ENCODE data around the gene EME1. TPM values are rescaled to one million over a fixed set of nuclear protein-coding genes. Genes with fewer than 3 reads are reported as not detected.

The EME1 gene
- total RNA-seq, 2 donors from 2014 or later: 14.1 to 26.8 TPM

DNA sequence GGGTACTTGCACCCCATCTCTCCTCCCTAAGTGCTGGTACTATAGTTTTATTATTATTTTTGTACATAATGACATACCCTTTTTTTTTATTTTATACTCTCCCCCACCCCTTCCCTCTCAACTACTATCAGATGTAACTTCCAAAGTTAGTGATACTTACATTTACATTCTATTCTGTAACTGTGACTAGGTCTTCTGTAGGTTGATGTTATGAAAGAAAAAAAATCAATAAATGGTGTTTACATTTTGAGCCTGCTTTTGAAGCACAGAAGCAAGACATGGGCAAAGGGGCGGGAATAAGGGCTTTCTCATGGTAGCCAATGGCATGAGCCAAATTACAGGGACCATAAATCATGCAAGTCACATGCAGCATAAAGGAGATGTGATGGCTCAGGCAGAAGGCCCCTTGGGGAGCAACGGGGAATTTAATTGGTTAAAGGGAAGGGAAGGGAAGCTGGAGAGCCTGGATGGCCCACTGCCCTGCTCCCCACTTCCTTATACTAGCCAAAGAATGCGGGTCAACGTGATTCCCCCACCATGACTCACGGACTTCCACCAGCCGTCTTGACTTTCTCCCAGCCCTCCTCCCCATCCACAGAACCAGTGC lies 50.6 kb downstream of the EME1 start:
- Mint-ChIP-seq H3K27ac (no peak overlapping the region), H3K36me3 (ENCODE audit: low read depth) (peaks cover 11% of the 10 kb centered on the region), H3K4me3 (no peak overlapping the region), H3K9me3 (peaks cover 29% of the 10 kb centered on the region), H3K4me1 (peaks cover 18% of the 10 kb centered on the region), H3K27me3 (ENCODE audit: insufficient read depth) (peaks cover 6% of the 10 kb centered on the region)
- no peak overlapping the region for H3K4me3 ChIP-seq (ENCODE audit: low read length)
- H3K9me3 ChIP-seq (ENCODE audit: control insufficient read depth, low read length): peaks cover 18% of the 10 kb centered on the region
- DNase-seq: no peak
- H3K4me1 ChIP-seq (ENCODE audit: control insufficient read depth, insufficient read depth, low read length): peaks cover 10% of the 10 kb centered on the region
- WGBS, 2 experiments (ENCODE audit: insufficient coverage in 1 of 2, insufficient read length in 1 of 2): 77 to 86% methylated on average over 1 to 6 of the region's 6 CpGs
- TF ChIP-seq, protein P1, sequence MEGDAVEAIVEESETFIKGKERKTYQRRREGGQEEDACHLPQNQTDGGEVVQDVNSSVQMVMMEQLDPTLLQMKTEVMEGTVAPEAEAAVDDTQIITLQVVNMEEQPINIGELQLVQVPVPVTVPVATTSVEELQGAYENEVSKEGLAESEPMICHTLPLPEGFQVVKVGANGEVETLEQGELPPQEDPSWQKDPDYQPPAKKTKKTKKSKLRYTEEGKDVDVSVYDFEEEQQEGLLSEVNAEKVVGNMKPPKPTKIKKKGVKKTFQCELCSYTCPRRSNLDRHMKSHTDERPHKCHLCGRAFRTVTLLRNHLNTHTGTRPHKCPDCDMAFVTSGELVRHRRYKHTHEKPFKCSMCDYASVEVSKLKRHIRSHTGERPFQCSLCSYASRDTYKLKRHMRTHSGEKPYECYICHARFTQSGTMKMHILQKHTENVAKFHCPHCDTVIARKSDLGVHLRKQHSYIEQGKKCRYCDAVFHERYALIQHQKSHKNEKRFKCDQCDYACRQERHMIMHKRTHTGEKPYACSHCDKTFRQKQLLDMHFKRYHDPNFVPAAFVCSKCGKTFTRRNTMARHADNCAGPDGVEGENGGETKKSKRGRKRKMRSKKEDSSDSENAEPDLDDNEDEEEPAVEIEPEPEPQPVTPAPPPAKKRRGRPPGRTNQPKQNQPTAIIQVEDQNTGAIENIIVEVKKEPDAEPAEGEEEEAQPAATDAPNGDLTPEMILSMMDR (conservative IDR thresholded peaks at IDR 0.05): no peak
- no peaks in the 10 kb centered on the region for H3K27me3 ChIP-seq (ENCODE audit: control insufficient read depth, insufficient read depth, low read length, poor library complexity, severe bottlenecking)
- no peak overlapping the region for H3K9ac ChIP-seq (ENCODE audit: extremely low read depth, low read length, poor library complexity, severe bottlenecking)
- no peaks in the 10 kb centered on the region for H3K36me3 ChIP-seq (ENCODE audit: control insufficient read depth, insufficient read depth, low read length)
- H3K27ac ChIP-seq (ENCODE audit: low read depth, low read length): no peak overlapping the region

DNA sequence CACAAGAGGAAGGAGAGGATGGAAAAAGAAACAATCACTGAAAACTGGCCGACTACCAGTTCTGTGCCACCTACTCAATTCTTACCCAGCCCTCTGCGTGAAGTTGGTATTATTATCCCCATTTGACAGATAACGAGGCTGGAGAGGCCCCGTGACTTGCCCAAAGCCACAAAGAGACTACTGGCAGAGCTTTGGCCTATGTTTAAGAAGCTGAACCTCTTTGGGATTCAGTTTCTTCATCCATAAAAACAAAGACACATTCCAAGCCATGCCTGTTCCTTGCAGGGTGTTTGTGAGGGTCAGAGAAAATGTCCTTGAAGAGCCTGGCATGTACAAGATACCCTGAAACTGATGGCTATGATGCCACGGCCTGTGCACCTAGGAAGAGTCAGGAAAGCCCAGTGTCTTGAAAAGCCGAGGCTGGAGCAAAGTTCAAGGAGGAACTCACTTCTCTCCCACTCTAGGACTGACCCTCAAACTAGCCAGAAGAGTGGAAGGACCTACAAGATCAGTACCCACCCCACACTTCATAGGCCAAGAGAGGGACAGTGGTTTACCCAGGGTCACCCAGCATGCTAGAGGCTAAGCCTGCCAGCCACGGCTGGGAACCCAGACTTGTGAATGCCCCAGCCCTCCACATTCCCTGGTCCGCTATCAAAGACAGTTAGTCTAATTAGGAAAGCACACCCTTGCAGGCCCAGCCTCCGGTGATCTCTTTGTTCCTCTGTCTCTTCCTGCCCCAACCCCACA lies 51.4 kb downstream of the EME1 start:
- peaks cover 5% of the 10 kb centered on the region for H3K27me3 Mint-ChIP-seq (ENCODE audit: insufficient read depth)
- Histone ChIP-seq H3K9me3 (ENCODE audit: control insufficient read depth, low read length) (peaks cover 11% of the 10 kb centered on the region), H3K4me1 (ENCODE audit: control insufficient read depth, insufficient read depth, low read length) (peaks cover 10% of the 10 kb centered on the region), H3K27me3 (ENCODE audit: control insufficient read depth, insufficient read depth, low read length, poor library complexity, severe bottlenecking) (no peaks in the 10 kb centered on the region), H3K36me3 (ENCODE audit: control insufficient read depth, insufficient read depth, low read length) (no peaks in the 10 kb centered on the region), H3K27ac (ENCODE audit: low read depth, low read length) (no peak overlapping the region), H3K9ac (ENCODE audit: extremely low read depth, low read length, poor library complexity, severe bottlenecking) (no peak overlapping the region), H3K4me3 (ENCODE audit: low read length) (no peak overlapping the region)
- DNase-seq: no peak
- H3K36me3 Mint-ChIP-seq (ENCODE audit: low read depth): peaks cover 7% of the 10 kb centered on the region
- TF ChIP-seq, protein P1 (conservative IDR thresholded peaks at IDR 0.05): no peak
- 85 to 88% methylated on average over 8 to 9 of the region's 9 CpGs for WGBS, 2 experiments (ENCODE audit: insufficient coverage in 1 of 2, insufficient read length in 1 of 2)
- peaks cover 22% of the 10 kb centered on the region for H3K9me3 Mint-ChIP-seq
- H3K27ac Mint-ChIP-seq: no peak overlapping the region
- H3K4me3 Mint-ChIP-seq: no peak overlapping the region
- H3K4me1 Mint-ChIP-seq: peaks cover 18% of the 10 kb centered on the region

DNA sequence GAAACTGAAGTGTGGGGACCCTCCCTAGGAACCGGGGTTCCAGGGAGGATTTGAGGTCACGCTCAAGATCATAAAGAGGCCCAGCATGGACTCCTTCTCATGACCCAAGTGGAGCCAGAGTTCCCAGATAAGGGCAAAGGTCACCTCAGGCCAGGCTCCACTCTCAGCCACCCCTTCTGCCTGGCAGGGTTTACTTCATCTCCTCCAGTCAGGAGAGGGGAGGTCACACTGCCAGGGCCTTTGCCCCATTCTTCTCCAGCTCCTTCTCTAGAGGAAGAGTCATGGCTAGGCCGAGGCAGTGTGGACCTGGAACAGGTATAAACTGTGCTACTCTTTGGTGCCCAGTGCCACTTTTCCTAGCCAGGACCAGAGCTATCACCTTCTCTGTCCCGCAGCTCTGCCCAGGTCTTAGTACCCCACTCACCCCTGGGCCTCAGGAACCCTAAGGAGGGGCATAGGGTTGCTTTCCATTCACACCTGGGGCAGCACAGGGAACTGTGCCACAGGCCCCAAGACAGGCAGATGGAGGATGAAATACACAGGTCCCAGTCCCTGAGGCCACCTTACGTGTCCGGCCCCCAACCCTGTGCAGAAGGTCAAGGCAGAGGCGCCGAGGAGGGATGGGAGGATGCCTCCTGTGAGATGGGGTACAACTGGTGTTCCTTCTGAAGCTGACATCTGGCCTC lies 52.1 kb downstream of the EME1 start:
- DNase-seq: no peak
- WGBS, 2 experiments (ENCODE audit: insufficient coverage in 1 of 2, insufficient read length in 1 of 2): 93 to 100% methylated on average over 4 to 8 of the region's 8 CpGs
- peaks cover 7% of the 10 kb centered on the region for H3K9me3 ChIP-seq (ENCODE audit: control insufficient read depth, low read length)
- Mint-ChIP-seq H3K9me3 (peaks cover 15% of the 10 kb centered on the region), H3K27me3 (ENCODE audit: insufficient read depth) (peaks cover 5% of the 10 kb centered on the region), H3K27ac (no peak overlapping the region), H3K36me3 (ENCODE audit: low read depth) (peaks cover 5% of the 10 kb centered on the region), H3K4me3 (peak overlapping the region; percentile 70), H3K4me1 (peaks cover 18% of the 10 kb centered on the region)
- peak overlapping the region; percentile 66 for H3K4me3 ChIP-seq (ENCODE audit: low read length)
- H3K36me3 ChIP-seq (ENCODE audit: control insufficient read depth, insufficient read depth, low read length): no peaks in the 10 kb centered on the region
- no peaks in the 10 kb centered on the region for H3K27me3 ChIP-seq (ENCODE audit: control insufficient read depth, insufficient read depth, low read length, poor library complexity, severe bottlenecking)
- H3K9ac ChIP-seq (ENCODE audit: extremely low read depth, low read length, poor library complexity, severe bottlenecking): no peak overlapping the region
- TF ChIP-seq, protein P1 (conservative IDR thresholded peaks at IDR 0.05): no peak
- H3K27ac ChIP-seq (ENCODE audit: low read depth, low read length): peak overlapping the region; percentile 29
- peaks cover 10% of the 10 kb centered on the region for H3K4me1 ChIP-seq (ENCODE audit: control insufficient read depth, insufficient read depth, low read length)
